GM19372 (cell line): ENCODE results near the gene TTC27.
"Not testable (repeated sequence)": the region's sequence is repeated elsewhere in the genome, so short reads cannot be mapped to it uniquely, and the experiment has no call there.

Experiments used
- ATAC-seq: cut with Tn5 transposase; IDR thresholded peaks from one replicate; pipeline ENCODE4 v1.9.1; 2021; ENCODE audit warnings: mild to moderate bottlenecking, low read depth, moderate library complexity; ENCODE audit not compliant: unreplicated experiment

Gene TTC27

GRCh38 chr2:32627814-32628579 lies at the start of gene TTC27:
TTC27 (plus strand) TSS chr2:32628050; CDS start chr2:32628293, 243 bp downstream.
- ATAC-seq, result peak; percentile 99

GRCh38 chr2:32591669-32592463 lies 36.0 kb upstream of the TTC27 start:
- ATAC-seq, result no peak

DNA sequence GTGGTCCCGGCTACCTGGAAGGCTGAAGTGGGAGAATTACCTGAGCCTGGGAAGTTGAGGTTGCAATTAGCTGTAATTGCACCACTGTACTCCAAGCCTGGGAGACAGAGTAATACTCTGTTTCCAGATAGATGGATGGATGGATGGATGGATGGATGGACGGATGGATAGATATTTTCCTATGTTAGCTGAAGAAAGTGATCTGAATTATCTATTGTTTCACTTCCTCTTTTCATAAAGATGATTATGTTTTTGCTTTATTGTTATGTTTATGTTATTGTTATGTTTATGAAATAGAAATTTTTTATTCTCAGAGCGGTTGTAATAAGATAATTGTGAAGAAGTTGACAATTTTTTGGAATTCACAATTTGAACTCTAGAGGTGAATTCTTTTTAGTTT lies 33.3 kb upstream of the TTC27 start:
- ATAC-seq, result no peak

- no peak for ATAC-seq
These were observed 16.5 kb upstream of the TTC27 start for GRCh38 chr2:32611366-32611765.

GRCh38 chr2:32611771-32612170 lies 16.1 kb upstream of the TTC27 start:
- ATAC-seq, result no peak

DNA sequence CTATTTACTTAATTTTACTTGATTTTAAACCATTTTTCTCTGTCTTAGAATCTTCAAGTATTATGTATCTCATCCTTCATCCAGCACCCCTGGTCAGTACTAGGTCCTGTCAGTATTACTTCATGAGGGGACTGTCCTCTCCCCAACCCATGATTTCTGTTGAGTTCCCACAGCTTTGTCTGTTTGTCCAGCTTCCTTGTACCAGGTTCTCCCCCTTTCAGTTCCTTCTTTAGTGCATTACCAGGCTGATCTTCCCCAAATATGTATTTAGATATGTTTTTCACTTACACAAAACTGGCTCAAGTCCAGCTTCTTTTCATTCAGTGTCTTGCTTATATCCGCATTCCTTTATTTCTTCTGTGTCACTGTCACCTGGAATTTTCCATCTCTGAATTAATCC lies 13.8 kb upstream of the TTC27 start:
- ATAC-seq, result no peak

- no peak for ATAC-seq
These were observed 10.2 kb upstream of the TTC27 start for GRCh38 chr2:32617599-32618189.

GRCh38 chr2:32622570-32623310 lies 5.1 kb upstream of the TTC27 start:
- no peak for ATAC-seq

DNA sequence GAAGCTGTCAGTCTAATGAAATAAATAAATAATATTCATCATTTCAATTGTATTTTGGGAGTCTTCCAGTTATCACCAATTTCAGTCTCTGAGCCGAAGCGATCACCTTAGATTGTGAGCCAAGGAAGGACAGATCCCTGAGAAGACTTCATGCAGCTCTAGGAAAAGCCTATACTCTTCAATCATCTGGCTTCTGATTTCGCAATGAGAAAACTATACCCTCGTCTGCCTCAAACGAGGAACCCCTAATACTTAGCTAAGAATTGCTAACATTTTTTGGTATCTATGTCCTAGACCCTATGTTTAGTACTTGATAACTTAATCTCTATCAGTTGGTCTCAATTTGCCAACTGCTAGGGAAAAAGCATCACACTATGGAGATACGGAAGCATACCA lies 4.5 kb upstream of the TTC27 start:
- ATAC-seq, result no peak

- ATAC-seq, result no peak
These were observed 3.0 kb upstream of the TTC27 start for GRCh38 chr2:32624812-32625211.

GRCh38 chr2:32626639-32627221 lies 1.1 kb upstream of the TTC27 start:
- no peak for ATAC-seq

DNA sequence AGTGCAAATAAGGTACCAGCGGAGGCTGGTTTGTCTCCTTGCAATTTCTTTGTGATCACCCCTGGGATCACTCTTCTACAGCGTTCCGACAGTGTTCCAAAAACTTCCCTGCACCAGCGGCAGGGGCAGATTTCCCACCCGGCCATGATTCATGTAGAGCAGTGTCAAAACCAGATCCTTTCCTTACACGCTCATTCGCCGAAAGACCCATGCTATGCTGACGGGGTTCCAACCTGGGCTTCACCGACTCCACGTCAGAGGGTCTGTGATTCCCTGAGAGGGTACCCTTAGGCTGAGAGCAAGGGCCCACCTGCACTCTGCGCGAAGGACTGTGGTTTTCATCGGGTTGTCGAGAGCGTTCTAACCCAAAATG lies 423 bp upstream of the TTC27 start:
- ATAC-seq, result peak; percentile 16

DNA sequence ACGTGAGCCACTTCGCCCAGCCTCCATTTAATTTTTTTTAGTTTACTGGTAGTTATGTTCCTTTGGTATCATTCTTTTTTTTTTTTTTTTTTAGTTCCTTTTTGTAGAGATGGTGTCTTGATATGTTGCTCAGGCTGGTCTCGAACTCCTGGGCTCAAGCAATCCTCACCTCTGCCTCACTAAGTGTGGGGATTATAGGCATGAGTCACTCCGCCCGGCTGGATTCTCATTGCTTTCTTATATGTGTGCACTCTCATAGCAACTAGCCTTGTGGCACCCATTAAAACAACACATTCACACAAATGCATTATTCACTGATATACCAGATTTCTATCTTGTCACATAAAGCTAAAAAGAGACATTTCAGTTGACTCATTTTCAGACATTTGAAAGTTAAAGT lies 4.2 kb downstream of the TTC27 start:
- ATAC-seq, result no peak

- no peak for ATAC-seq
These were observed 5.2 kb downstream of the TTC27 start for GRCh38 chr2:32633040-32633439.

GRCh38 chr2:32638548-32638947 lies 10.7 kb downstream of the TTC27 start:
- ATAC-seq, result not testable (repeated sequence)

DNA sequence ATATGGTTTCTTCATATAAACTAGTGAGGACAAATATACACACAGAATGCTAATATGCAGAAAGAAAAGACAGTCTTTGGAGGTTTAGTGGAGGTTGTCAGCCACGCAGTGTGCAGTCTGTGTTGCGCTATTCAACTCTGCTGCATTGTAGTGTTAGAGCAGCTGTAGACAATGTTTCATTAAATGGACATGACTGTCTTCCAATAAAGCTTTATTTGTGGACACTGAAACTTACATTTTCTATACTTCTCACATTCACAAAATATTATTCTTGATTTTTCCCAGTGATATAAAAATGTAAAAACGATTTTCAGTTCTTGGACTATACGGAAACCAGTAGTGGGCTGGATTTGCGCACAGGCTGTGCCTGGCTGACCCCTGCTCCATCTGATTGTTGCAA lies 13.3 kb downstream of the TTC27 start:
- no peak for ATAC-seq

GRCh38 chr2:32647180-32647651 lies 19.4 kb downstream of the TTC27 start:
- ATAC-seq, result no peak

DNA sequence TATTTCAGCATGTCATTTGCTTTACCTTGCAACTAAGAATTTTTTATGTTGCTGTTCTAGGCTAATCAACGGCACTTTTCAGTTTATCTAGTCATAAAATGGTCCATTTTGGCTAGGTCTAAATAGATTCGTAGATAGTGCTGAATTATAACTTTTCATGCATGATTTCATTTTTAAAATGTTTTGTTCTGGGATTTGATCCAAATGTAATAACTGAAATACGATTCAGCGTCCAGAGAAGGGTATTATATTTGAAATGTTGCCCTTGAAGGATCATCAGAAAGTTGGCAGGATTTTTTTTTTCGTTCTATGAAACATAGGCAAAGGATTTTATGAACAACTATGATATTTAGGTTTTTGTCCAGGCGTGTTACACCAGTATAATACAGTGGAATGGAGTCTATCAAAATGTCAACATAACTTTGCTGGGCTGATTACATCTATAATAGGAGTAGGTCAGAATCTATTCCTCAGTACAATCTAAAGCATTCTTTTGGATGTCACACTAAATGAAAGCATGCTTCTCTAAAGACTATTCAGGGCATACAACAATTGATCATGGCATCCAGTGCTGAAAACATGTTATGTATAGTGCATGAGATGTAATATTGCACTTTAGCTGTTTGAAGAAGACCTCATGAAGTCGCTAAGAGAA lies 24.8 kb downstream of the TTC27 start:
- no peak for ATAC-seq

DNA sequence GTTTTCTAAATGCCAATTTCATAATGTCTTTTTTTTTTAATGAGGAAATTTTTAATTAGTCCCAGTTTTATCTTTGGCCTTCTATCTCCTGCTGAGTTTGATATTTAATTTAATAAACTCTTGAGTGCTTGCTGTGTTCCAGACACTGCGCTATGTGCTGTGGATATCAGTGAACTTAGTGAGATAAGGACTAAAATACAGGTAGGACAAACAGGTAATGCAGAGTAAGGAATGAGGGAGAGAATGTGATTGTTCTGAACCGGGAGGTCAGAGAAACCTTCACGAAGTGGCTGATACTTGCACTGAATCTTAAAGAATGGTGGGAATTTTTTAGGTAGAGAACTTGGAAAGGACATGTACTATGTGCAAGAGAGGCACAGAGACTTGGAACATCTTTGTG lies 28.2 kb downstream of the TTC27 start:
- no peak for ATAC-seq

DNA sequence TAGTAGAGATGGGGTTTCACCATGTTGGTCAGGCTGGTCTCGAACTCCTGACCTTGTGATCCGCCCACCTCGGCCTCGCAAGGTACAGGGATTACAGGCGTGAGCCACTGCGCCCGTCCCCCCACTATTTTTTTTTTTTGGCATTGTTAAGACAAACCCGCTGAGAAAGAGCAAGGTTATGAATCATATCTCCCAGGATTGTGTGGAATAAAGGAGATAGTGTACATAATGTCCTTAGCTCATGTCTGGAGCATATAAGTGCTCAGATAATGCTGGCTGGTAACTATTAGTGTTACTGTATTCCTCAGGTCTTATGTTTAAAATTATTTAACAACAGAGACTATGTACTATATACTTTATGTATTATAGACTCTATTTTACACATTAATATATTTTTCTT lies 36.0 kb downstream of the TTC27 start:
- no peak for ATAC-seq
